ENCODE results near the gene CHST15.

- TF ChIP-seq, protein P1, sequence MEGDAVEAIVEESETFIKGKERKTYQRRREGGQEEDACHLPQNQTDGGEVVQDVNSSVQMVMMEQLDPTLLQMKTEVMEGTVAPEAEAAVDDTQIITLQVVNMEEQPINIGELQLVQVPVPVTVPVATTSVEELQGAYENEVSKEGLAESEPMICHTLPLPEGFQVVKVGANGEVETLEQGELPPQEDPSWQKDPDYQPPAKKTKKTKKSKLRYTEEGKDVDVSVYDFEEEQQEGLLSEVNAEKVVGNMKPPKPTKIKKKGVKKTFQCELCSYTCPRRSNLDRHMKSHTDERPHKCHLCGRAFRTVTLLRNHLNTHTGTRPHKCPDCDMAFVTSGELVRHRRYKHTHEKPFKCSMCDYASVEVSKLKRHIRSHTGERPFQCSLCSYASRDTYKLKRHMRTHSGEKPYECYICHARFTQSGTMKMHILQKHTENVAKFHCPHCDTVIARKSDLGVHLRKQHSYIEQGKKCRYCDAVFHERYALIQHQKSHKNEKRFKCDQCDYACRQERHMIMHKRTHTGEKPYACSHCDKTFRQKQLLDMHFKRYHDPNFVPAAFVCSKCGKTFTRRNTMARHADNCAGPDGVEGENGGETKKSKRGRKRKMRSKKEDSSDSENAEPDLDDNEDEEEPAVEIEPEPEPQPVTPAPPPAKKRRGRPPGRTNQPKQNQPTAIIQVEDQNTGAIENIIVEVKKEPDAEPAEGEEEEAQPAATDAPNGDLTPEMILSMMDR (IDR thresholded peaks at IDR 0.05), result no peak
- no peak for TF ChIP-seq POLR2A (IDR thresholded peaks at IDR 0.05)
These were observed 11.6 kb upstream of the CHST15 start for GRCh38 chr10:124105045-124105444.
